ENCODE data around the gene HMG20A.

DNA sequence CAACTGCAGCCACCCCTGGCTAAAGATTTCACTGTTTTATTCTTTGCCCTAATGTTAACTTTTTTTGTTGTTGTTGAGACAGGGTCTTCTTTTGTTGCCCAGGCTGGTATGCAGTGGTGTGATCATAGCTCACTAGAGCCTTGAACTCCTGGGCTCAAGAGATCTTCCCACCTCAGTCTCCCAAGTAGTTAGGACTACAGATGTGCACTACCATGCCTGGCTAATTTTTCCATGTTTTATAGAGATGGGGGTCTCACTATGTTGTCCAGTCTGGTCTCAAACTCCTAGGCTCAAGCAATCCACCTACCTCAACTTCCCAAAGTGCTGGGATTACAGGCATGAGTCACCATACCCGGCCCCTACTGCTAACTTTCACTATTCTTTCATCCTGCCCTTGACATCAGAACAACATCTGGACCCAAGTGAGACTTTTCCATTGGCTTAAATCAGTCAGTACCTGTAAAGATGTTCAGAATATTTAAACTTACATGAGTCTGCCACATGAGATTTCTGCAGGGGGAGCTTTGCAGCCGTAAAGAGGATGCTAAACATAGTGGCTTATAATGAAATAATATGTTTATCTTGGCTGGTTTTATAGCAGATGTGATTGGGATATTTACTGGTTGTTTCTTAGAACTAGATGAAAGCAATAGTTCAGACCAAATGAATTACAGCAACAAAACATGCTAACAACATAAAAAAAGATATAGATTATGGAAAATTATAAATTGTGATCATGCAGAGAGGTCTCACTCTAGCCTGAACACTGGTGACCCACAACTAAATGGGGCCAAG lies 73.6 kb downstream of the HMG20A start:
- TF ChIP-seq, protein P1, sequence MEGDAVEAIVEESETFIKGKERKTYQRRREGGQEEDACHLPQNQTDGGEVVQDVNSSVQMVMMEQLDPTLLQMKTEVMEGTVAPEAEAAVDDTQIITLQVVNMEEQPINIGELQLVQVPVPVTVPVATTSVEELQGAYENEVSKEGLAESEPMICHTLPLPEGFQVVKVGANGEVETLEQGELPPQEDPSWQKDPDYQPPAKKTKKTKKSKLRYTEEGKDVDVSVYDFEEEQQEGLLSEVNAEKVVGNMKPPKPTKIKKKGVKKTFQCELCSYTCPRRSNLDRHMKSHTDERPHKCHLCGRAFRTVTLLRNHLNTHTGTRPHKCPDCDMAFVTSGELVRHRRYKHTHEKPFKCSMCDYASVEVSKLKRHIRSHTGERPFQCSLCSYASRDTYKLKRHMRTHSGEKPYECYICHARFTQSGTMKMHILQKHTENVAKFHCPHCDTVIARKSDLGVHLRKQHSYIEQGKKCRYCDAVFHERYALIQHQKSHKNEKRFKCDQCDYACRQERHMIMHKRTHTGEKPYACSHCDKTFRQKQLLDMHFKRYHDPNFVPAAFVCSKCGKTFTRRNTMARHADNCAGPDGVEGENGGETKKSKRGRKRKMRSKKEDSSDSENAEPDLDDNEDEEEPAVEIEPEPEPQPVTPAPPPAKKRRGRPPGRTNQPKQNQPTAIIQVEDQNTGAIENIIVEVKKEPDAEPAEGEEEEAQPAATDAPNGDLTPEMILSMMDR (IDR thresholded peaks at IDR 0.05) = no peak
- no peak for TF ChIP-seq EP300 (IDR thresholded peaks at IDR 0.05)
